Keratinocyte (primary cell): ENCODE results near the gene PERP. TPM values are rescaled to one million over a fixed set of nuclear protein-coding genes. Genes with fewer than 3 reads are reported as not detected.
"Not testable (repeated sequence)": the region's sequence is repeated elsewhere in the genome, so short reads cannot be mapped to it uniquely, and the experiment has no call there.

Experiments used
- DNase-seq: peaks from one replicate; pipeline ENCODE4 v3.0.0-alpha.2; 2011; ENCODE audit warnings: low read depth, missing footprints, low spot score
- FAIRE-seq: peaks from 2 replicates; lab custom pipeline; 2011; peaks lifted over from hg19 to GRCh38; lab: Jason Lieb, UNC
- H2AFZ ChIP-seq: 2 replicates; pipeline ENCODE4 v1.6.0; 2012; ENCODE audit warnings: low read length, control low read depth, inconsistent platforms; ENCODE audit not compliant: control insufficient read depth
- H3K27ac ChIP-seq: 2 replicates; pipeline ENCODE4 v1.5.1; 2011; ENCODE audit warnings: low read length; ENCODE audit not compliant: control insufficient read depth, insufficient read depth
- H3K27me3 ChIP-seq: 3 replicates; pipeline ENCODE4 v1.6.0; 2011; ENCODE audit warnings: low read length; ENCODE audit not compliant: control insufficient read depth, insufficient read depth; ENCODE audit errors: extremely low read depth
- H3K36me3 ChIP-seq, 2 experiments: 2 replicates in 1 of 2; 3 replicates in 1 of 2; pipeline ENCODE4 v1.5.1; 2011; ENCODE audit warnings: low read length in 2 of 2, mild to moderate bottlenecking in 1 of 2; ENCODE audit not compliant: control insufficient read depth in 2 of 2, insufficient read depth in 2 of 2; ENCODE audit errors: extremely low read depth in 1 of 2
- H3K4me1 ChIP-seq: 3 replicates; pipeline ENCODE4 v1.5.1; 2011; ENCODE audit warnings: low read length; ENCODE audit not compliant: control insufficient read depth, insufficient read depth; ENCODE audit errors: extremely low read depth
- H3K4me2 ChIP-seq: 3 replicates; pipeline ENCODE4 v1.6.0; 2011; ENCODE audit warnings: low read depth, low read length; ENCODE audit not compliant: control insufficient read depth, insufficient read depth; ENCODE audit errors: extremely low read depth
- H3K4me3 ChIP-seq, 3 experiments: fragments of 200-600 bp in 1 of 3; sonication (generic) in 1 of 3; 2 replicates in 2 of 3; 3 replicates in 1 of 3; pipeline ENCODE4 v1.5.1; 2011 to 2016; ENCODE audit warnings: low read length in 3 of 3, mild to moderate bottlenecking in 3 of 3, control low read depth in 2 of 3, inconsistent platforms in 1 of 3, low read depth in 1 of 3, mixed read lengths in 1 of 3, mixed run types in 1 of 3, moderate library complexity in 1 of 3; ENCODE audit not compliant: control insufficient read depth in 2 of 3, insufficient read depth in 2 of 3; ENCODE audit errors: extremely low read depth in 1 of 3
- H3K79me2 ChIP-seq: 2 replicates; pipeline ENCODE4 v1.6.0; 2012; ENCODE audit warnings: low read length; ENCODE audit not compliant: control insufficient read depth, insufficient read depth
- H3K9ac ChIP-seq: 3 replicates; pipeline ENCODE4 v1.6.0; 2011; ENCODE audit warnings: low read length; ENCODE audit not compliant: control insufficient read depth, insufficient read depth; ENCODE audit errors: extremely low read depth
- H3K9me1 ChIP-seq: 3 replicates; pipeline ENCODE4 v1.6.0; 2011; ENCODE audit warnings: low read length; ENCODE audit not compliant: control insufficient read depth, insufficient read depth; ENCODE audit errors: extremely low read depth
- H3K9me3 ChIP-seq: 2 replicates; pipeline ENCODE4 v1.5.1; 2012; ENCODE audit warnings: low read depth, low read length; ENCODE audit not compliant: control insufficient read depth
- H4K20me1 ChIP-seq: 3 replicates; pipeline ENCODE4 v1.6.0; 2011; ENCODE audit warnings: low read length; ENCODE audit not compliant: control insufficient read depth, insufficient read depth; ENCODE audit errors: extremely low read depth
- EZH2 ChIP-seq: IDR thresholded peaks from one replicate; pipeline ENCODE4 v1.6.1; 2012; ENCODE audit warnings: inconsistent platforms, mild to moderate bottlenecking, low read length, moderate library complexity
- dilution Hi-C: fragments of 300-500 bp; cut with MboI; formaldehyde crosslinking; loops from one replicate; pipeline ENCODE4 v1.7.0; 2020; ENCODE audit warnings: low sequenced_read_pairs; ENCODE audit not compliant: extremely low pct_ligation_motif_present
- polyA plus RNA-seq, 5 experiments: library from polyadenylated mRNA; depleted of rRNA in 3 of 5; stranded (reverse) in 3 of 5; stranded (forward) in 1 of 5; unstranded in 1 of 5; fragments of >200 nt; gene quantifications; 1 replicate in 1 of 5; 2 replicates in 3 of 5; 3 replicates in 1 of 5; pipeline versions ENCODE4 v1.2.1 to v1.2.3, GENCODE V29; 2011 to 2012; ENCODE audit warnings: missing spikeins in 2 of 5, low read depth in 1 of 5, low replicate concordance in 1 of 5
- TF ChIP-seq, protein P1 (sequence below), 3 experiments: IDR thresholded peaks in 1 of 3; conservative IDR thresholded peaks in 1 of 3; optimal IDR thresholded peaks in 1 of 3; 2 replicates in 2 of 3; 3 replicates in 1 of 3; pipeline versions ENCODE3 to v1.5.1; 2011; ENCODE audit warnings: low read length in 3 of 3, mild to moderate bottlenecking in 3 of 3, moderate library complexity in 2 of 3, control low read depth in 1 of 3, inconsistent platforms in 1 of 3; ENCODE audit not compliant: insufficient read depth in 2 of 3; ENCODE audit errors: extremely low read depth in 1 of 3

PERP gene
- polyA plus RNA-seq, 1 donor (not counting 4 experiments of a cell fraction or from before 2014, with no cell fraction given): 525 TPM

- Histone ChIP-seq H3K36me3 (no peaks in the 10 kb centered on the region), H3K9me3 (no peaks in the 10 kb centered on the region), H3K79me2 (no peaks in the 10 kb centered on the region), H3K27ac (no peak overlapping the region), H3K9ac (no peak overlapping the region), H2AFZ (no peak overlapping the region), H3K4me1 (no peaks in the 10 kb centered on the region), H3K4me3 (no peak overlapping the region), H3K27me3 (no peaks in the 10 kb centered on the region), H3K4me2 (no peak overlapping the region), H4K20me1 (no peaks in the 10 kb centered on the region), H3K9me1 (no peaks in the 10 kb centered on the region)
- no peak for TF ChIP-seq EZH2
- TF ChIP-seq, protein P1, sequence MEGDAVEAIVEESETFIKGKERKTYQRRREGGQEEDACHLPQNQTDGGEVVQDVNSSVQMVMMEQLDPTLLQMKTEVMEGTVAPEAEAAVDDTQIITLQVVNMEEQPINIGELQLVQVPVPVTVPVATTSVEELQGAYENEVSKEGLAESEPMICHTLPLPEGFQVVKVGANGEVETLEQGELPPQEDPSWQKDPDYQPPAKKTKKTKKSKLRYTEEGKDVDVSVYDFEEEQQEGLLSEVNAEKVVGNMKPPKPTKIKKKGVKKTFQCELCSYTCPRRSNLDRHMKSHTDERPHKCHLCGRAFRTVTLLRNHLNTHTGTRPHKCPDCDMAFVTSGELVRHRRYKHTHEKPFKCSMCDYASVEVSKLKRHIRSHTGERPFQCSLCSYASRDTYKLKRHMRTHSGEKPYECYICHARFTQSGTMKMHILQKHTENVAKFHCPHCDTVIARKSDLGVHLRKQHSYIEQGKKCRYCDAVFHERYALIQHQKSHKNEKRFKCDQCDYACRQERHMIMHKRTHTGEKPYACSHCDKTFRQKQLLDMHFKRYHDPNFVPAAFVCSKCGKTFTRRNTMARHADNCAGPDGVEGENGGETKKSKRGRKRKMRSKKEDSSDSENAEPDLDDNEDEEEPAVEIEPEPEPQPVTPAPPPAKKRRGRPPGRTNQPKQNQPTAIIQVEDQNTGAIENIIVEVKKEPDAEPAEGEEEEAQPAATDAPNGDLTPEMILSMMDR (optimal IDR thresholded peaks at IDR 0.05 in 1 of 3, IDR thresholded peaks at IDR 0.05 in 1 of 3, conservative IDR thresholded peaks at IDR 0.05 in 1 of 3; ENCODE audit: extremely low read depth in 1 of 3, insufficient read depth in 2 of 3, low read length in 3 of 3): no peak
- FAIRE-seq (no peak), DNase-seq (no peak)
- dilution Hi-C loops: no loop called here
Measured at GRCh38 chr6:138119976-138120375, 12.8 kb upstream of the PERP start.

DNA sequence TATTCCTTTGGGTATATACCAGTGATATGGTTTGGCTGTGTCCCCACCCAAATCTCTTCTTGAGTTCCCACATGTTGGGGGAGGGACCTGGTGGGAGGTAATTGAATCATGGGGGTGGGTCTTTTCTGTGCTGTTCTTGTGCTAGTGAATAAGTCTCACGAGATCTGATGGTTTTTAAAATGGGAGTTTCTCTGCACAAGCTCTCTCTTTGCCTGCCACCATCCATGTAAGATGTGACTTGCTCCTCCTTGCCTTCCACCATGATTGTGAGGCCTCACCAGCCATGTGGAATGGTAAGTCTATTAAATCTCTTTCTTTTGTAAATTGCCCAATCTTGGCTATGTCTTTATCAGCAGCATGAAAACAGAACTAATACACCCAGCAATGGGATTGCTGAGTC lies 12.0 kb upstream of the PERP start:
- H3K4me2 ChIP-seq, H3K27me3 ChIP-seq, H3K9ac ChIP-seq, H3K9me3 ChIP-seq, H3K4me1 ChIP-seq, H2AFZ ChIP-seq, H3K36me3 ChIP-seq, dilution Hi-C loops, H3K9me1 ChIP-seq, H4K20me1 ChIP-seq, H3K4me3 ChIP-seq, H3K27ac ChIP-seq, FAIRE-seq, DNase-seq, H3K79me2 ChIP-seq: not testable (repeated sequence)

- no peak for TF ChIP-seq EZH2
- TF ChIP-seq, protein P1 (optimal IDR thresholded peaks at IDR 0.05 in 1 of 3, IDR thresholded peaks at IDR 0.05 in 1 of 3, conservative IDR thresholded peaks at IDR 0.05 in 1 of 3; ENCODE audit: extremely low read depth in 1 of 3, insufficient read depth in 2 of 3, low read length in 3 of 3): no peak
- FAIRE-seq (no peak), DNase-seq (no peak)
- Histone ChIP-seq H3K36me3 (no peaks in the 10 kb centered on the region), H4K20me1 (no peaks in the 10 kb centered on the region), H3K9me3 (no peaks in the 10 kb centered on the region), H3K27me3 (no peaks in the 10 kb centered on the region), H3K9ac (no peak overlapping the region), H3K79me2 (no peaks in the 10 kb centered on the region), H3K4me3 (no peak overlapping the region), H3K27ac (no peak overlapping the region), H3K4me1 (no peaks in the 10 kb centered on the region), H3K9me1 (no peaks in the 10 kb centered on the region), H3K4me2 (no peak overlapping the region), H2AFZ (no peak overlapping the region)
- dilution Hi-C loops: no loop called here
Measured at GRCh38 chr6:138117376-138117914, 10.2 kb upstream of the PERP start.
